Stimulated activated CD4-positive, alpha-beta T cell treated with anti-CD3 and anti-CD28 coated beads, Interleukin-4, amount 100 ng/mL, for 48 hours (primary cell): Measurements from ENCODE around the gene IRF2.

Experiments
- DNase-seq, 2 donors: peaks; one replicate each; pipeline ENCODE4 v3.0.0-alpha.2; 2020; ENCODE audit warnings: low read depth in 2 of 2

Gene IRF2

DNA sequence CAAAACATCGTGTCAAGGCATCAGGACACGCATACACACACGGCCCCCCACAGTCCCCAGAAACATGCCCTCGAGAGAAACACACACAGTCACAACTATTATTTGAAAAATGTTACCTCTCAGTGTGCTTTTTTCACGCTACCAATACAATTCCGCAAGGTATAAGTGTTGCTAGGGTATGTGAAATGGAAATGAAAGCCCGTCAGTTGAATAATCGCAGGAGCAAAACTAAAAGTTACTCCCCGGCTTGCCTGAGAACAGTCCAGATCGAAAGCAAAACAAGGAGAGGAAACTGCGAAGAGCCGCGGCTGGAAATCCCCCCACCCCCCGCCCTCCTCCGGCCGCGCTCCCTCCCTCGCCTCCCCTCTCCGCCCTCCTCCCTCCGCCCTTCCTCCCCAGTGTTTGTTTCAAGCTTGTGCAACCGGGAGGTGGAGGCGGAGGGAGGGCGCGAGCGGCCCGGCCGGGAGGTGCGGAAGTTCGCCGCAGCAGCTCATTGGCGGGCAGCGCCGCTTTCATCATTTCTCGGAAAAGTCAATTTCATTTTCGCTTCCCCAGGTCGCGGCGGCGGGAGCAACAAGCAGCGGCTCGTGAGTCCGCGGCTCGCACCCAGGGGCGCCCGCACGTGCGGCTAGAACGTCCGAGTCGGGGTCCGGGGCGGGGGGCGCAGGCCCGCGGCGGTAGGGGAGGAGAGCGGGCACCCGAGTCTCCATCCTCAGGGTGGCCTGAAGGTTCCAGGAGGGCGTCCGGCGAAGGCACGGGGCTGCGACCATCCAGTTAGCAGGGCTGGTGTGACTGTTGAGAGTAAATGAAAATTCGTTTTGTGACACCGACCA lies at the start of gene IRF2:
IRF2 (minus strand) TSS at position 288 of the 833 bp plus-strand sequence. CDS start 45,486 bp downstream, outside the sequence.
- DNase-seq = peak; percentile 90 to 97

DNA sequence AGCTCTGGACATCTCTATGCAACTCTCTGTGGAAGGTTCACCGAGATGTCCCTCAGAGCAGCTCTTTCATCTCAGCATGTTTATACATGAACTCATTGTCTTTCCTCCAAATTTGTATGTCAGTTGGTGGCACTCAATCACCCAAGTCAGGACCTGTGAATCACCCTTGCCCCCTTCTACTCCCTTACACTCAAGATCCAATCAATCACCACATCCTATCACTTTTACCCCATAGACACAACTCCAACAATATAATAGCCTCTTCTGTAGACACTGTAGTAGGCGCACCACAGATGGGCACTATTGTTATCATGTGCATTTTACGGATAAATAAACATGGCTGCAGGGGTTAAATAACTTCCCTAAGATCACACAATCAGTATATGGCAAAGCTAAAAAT lies 41.3 kb upstream of the IRF2 start:
- DNase-seq = no peak

DNA sequence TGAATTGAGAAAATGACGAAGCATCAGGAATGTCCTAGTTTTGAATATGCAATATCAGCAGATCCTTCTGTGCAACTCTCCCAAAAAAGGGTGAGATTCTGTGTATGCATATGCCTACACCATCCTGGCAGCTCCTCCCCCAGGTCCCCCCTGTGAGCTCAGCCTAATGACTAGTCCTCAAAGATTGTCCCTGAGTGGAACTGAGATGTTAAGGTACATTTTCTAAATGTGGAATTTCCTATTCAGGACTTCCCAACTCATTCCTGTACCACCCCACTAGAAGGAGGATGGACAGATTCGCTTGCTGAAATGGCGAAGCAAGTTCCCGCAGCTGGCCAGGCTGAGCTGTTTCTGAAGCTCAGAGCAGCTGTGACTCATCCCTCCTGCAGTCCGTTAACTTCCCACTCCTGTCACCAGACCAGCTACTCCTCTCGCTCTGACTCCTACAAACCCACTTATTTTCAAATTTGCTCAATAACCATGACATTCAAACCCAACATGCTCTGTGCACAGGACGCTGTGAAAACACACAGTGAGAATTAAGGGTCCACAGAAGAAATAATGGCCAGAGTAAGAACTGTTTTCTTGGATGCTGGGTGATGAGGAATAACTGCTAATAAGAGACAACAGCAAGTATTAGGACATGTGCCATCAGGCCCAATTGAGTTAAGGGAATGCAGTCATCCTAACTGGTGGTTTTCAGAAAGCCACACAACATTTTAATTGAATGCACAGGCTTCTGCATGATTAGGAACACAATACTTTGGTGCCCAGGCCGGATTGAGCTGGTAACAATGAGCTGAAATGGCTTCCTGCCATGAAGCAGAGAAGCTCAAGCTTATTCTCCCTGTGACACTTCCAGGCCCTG lies 40.0 kb upstream of the IRF2 start:
- peak; percentile 51 to 81 for DNase-seq

DNA sequence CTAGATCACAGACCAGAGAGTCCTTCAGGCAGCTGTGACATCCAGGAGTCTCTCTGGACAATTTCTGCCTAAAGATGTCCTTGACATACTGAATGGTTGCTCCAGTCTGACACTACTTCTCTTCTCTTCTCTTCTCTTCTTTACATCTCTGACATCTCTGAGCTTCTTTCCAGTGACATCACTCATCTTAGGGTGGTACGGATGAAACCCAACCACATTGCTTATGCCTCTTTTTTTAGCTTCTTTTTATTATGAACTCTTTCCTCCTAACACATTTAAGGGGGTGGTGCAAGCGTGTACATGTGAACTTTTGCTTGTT lies 39.4 kb upstream of the IRF2 start:
- no peak for DNase-seq

DNA sequence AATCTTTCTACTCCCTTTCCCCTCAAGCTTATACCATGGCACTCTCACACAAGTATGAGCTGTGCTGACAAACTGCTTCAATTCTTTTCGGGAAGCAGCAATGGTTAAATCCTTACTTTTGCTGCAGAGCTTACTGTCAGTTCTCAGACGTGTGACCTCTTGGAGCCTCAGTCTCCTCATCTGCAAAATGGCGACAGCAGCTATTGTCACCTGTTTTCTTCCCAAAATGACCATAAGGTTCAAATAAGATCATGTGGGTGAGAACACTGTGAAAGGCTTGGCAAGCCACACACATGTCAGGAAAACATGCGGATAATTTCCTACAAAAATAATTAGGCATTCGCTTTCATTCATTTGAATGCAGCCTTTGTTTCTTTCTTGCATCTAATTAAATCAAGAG lies 36.8 kb upstream of the IRF2 start:
- DNase-seq = no peak

DNA sequence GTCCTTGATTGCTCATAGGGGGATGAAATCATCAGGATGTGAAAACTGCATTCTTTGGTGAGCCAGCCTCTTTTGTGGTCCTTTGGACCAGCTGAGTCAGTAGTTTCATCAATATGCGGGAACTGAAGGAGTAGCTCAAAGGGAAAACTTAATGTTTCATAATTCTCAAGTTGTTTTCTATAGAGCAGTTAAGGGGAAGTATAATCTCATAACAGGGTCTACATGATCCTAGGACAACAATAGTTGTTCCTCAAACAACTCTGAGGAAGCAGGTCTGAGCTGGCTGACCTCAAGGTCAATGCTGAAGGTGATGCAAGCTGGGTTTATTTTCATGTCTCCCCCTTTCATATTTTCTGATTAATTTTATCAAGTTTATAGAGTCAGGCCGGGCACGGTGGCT lies 36.1 kb upstream of the IRF2 start:
- no peak for DNase-seq

DNA sequence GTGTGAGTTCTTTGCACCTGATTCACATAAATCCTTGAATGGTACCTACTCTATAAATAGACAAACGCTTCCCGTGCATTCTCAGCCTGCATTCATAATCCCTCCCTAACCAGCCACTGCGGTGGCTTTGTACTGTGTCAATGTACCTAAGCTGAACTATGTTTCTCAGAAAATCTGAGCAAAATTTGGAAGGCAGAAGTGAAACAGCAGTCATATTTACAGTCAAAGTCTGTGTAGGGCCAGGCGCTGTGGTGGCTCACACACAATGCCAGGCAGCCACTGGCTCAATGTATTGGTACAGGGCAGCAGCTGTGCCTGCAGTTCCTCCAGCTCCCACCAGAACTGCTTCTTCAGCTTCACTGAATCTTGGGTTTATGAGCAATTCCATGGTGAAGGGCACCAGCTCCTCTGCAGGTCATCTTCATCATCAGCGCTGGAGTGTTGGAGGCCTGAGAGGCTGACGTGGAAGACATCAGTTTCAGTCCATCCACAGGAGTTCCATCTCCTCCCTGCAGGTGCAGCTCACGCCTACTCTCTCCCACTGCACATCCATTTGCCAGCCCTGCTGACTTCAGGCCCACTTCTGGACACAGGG lies 32.3 kb upstream of the IRF2 start:
- peak; percentile 22 to 28 for DNase-seq

DNA sequence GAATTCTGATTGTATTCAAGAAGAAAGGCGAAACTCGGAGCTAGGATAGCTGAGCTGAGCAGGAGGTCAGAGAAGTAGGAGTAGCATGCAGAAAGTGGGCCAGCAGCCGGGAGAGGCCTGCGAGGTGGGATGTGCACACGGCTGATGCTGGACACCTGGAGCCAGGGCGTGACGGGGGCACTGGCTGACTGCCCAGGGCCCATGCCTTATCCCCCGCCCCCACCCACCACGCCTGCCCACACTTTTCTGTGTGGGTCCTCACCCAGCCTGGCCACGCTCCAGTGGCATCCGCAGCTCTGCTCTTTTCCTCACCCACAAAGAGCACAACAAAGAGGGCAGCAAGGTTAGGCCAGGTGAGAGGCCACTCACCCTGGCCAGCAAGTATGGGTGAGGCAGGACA lies 30.0 kb upstream of the IRF2 start:
- no peak for DNase-seq

DNA sequence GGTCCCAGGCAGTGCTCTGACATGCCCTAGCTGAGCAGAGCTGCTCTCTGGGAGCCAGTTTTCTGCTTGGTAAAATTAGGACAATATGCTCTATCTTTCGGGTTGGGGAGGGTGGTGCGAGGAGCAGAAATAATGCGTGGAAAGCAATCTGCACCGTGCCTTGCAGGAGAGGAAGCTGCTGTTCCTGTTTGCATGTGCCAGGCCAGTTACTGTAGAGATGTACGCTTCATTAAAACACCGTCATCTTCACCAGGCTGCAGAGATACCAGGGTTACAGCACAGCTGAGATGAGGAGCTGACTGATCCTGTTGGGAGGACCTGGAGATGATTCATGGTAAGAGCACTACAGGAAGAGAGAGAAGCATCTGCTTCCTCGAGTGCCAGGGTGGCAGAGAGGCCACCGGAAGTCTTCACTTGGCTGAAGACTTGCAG lies 29.5 kb upstream of the IRF2 start:
- no peak for DNase-seq

DNA sequence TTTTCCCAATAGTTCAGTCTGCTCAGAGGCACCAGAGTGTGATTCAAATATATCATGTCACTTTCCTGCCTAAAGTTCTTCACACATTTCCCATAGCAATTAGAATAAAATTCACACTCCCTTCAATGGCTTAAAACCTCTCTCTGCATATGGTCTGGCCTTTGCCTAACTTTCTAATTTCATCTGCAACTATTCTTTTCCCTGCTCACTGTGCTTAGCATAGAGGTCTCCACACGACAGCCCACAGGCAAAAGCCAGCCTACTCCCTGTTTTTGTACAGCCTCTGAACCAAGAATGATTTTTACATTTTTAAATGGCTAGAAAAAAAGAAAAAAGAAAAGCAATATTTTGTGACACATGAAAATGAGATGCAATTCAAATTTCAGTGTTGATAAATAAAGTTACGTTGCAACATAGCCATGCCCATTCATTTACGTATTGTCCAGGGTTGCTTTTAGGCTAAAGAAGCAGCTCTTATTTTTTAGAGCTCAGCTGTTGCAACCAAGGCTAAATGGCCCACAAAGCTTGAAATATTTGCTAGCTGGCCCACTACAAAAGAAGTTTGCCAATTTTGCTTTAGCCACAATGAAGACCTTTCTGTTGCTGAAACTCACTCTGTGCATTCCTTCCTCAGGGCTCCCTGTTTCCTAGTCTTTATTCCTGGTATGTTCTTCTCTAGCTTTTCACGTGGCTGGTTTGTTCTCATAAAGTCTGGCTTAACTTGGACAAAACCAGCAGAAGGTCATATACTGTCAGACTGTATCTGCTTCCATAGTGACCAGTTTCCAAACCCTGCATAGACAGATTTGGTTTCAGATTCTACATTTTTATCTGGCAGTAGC lies 26.6 kb upstream of the IRF2 start:
- DNase-seq = no peak

DNA sequence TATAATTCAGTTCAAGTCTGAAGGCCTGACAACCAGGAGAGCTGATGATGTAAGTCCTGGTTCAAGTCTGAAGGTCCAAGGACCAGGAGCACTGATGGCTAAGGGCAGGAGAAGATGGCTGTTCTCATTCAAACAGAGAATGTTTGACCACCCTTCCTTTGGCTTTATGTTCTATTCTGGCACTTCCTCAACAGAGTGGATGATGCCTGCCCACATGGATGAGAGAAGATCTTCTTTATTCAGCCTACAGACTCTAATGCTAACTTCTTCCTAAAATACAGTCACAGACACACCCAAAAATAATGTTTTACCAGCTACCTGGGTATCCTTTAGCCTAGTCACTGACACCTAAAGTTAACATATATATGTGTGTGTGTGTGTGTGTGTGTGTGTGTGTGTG lies 25.6 kb upstream of the IRF2 start:
- no peak for DNase-seq

DNA sequence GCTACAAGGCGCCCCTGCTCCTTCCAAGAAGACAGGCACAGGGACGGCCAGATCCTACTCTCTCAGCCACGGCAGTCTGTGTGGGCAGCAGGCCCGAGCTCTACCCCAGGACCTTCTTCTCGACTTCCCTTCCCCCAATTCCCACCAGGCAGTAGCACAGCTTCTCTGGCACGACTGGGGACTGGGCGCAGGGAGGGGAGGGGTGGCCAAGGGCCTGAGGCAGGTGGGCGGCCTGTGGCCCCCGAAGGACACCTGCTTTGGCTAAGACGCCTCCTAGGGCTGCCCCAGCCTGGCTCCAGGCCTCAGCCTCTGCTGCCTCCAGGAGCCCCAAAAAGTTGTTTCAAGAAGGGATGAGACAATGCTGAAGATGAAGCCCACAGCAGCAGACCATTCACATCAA lies 24.2 kb upstream of the IRF2 start:
- no peak for DNase-seq

DNA sequence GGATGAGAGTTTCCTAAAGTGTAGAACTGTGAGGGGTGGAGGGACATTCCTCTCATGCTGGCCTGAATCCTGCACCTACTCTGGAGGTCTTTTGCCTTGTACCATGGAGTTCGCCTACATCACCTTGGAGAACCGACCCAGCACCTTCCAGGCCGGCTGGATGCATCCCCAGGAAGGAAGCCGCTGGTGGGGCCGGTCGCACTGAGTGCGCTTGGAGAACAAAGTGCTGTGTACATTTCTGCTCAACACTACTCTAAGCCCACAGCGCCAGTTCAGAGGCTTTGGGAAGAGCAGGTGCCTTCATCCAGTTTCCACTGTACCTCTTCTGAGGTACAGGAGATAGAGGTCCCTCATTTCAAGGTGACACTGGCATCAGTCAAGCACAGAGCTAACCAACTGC lies 15.4 kb upstream of the IRF2 start:
- no peak for DNase-seq

DNA sequence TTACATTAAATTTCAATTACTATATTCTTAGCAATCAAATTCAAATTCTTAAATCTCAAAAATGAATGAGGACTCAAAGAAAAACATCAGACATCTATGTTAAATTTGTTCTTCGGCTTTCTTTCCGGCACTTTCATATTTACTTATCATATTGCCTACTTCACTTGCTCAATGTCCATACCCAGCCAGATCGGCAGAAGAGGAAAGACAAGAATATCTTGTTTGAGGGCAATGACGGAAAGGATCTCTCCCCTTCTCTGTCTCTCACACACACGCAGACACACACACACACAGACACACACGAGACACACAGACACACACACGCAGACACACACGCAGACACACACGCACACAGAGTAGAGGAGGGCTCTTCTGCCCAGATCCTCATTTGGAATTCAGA lies 13.2 kb upstream of the IRF2 start:
- DNase-seq = no peak

DNA sequence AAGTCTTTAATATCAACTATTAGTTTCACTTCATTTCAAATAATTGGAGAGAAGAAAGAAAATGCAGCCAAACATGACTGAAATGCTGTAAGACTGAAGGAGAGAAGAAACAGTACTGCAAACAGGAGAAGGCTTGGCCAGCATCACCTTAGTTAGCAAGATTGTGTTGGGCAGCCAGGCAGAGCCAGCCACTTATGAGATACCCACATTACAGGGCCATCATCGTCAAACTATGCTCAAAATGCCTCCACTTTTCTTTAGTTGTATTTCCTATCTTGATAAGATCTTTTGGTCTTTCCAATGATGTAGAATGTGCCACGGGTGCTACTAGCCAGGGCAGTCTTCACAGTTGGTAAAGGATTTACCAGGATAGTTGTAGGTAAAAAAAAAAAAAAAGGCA lies 10.9 kb upstream of the IRF2 start:
- DNase-seq = no peak

DNA sequence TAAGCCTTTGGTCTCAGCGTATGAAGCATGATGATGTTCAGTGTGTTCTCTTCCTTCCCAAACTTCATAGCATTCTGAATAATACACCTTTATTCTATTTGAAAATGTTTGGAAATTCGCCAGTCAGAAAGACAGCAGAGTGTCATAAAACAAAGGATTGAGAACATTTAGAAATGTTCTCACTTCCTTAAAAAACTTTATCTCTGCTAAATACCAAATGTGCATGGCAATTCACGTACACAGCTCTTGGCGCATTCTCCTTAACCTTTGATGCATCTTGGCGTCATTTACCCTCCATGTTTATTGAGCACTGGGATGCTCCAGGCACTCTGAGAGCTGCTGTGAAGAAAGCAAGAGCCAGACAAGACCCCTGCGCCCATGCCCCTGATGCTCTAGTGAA lies 7.2 kb upstream of the IRF2 start:
- no peak for DNase-seq

DNA sequence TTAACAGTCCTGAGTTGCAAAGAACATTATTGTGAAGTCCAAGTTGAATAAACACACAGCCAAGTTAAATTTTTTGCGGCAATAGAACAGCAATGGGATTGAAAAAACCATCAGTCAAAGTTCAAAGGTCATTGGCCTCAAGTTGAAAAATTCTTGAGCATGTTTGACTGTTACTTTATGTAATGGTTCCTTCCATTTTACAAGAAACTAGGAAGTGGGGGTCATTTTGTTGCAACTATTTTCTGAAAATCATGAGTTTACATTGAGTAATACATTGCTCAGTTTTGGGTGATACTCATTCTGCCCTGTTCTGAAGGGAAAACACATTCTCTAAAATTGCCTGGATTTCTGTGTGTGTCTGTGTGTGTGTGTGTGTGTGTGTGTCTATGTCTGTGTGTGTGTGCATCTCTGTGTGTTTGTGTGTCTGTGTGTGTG lies 5.2 kb upstream of the IRF2 start:
- DNase-seq = no peak

DNA sequence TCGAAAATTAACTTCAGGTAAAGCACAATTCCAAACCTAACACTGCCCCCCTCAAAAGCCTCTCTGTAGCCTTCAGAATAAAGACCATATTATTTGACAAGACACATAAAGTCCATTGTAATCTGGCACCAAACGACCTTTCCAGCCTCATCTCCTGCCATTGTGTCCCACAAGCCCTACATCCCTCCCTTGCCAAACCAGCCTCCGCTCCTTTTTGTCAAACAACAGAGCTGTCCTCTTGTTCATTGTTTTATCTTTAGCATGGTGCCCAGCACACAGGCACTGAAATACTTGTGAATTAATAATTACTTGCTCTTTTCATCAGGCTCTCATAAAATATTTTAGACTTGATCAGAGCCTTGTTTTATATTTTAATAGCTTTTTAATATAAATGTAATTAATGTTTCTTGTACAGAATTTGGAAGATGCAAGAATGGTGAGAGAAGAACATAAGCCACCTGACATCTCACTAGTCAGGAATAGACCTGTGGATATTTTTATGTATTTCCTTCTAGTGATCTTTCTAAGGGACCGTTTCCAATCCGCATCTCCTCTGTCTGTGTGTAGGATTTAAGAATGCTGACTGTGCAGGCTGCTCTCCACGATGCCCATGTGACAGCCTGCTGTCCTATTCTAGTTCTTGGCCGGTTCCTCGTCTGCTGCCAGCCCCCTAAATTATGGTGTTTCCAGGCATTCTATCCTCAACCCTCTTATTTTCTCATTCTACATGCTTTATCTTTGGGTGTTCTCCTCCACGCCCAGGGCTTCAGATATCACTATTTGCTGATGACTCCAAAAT lies 3.0 kb upstream of the IRF2 start:
- no peak for DNase-seq

DNA sequence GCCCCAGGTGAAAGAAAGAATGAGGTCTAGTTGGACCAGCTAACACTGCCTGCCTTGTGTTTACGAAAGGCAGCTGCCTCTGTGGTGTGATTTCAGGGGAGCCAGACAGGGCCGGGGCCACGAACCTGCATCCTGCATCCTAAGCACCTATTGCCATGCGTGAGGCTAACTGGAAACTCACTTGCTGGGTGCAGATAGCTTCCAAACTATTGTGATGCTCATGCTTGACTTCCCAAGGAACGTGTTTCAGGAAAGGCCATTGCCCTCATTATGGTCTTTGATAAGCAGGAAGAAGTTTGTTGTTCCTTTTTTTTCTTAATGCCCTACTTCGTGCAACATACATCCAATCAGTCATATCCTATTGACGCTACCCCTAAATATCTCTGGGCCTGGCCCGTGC lies 2.3 kb upstream of the IRF2 start:
- no peak for DNase-seq

DNA sequence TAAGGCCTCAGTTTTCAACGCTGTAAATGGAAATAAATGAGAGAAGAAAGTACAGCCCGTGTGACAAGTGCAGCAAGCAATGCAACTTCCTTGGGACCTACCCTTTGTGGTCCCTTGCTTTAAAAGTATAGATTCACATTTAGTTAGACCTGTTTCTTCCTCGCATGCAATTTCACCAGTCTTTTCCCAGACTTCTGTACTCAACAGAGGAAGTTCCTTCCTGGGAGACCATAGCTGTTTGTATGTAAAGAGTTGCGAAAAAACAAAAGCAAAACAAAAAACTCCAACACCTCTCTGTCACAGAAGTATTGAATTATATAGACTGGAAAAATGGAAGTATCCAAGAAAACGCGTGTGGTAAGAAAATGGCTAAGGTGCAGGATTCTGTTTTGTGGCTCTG lies 1.1 kb upstream of the IRF2 start:
- no peak for DNase-seq

DNA sequence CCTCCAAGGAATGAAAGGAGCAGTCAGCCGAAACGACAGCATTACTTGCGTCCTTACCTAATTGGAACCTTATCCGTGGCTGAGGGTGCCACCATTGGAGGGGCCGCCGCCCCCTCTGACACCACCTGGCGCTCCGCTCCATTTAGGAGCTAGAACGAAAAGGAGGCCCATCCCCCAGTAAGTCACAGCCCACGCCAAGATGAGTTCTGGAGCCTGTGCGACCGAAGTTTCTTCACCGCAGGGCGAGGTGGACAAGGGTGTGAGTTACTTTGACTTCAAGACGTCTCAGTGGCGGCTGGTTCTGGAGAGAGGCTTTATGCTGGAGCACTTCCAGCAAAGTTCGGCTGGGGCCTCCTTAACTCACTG lies 729 bp upstream of the IRF2 start:
- peak; percentile 47 to 54 for DNase-seq
